GM12892 (cell line): Measurements from ENCODE around the gene KRTAP4-9.

Source experiments
- POLR2A ChIP-seq: IDR thresholded peaks from 2 replicates; pipeline ENCODE4 v1.6.1; 2011; ENCODE audit warnings: low read depth, low read length, control low read depth
- POLR2AphosphoS5 ChIP-seq: IDR thresholded peaks from 2 replicates; pipeline ENCODE4 v1.6.1; 2011; ENCODE audit warnings: low read depth, low read length, control low read depth

- TF ChIP-seq POLR2AphosphoS5 (no peak), POLR2A (no peak)
Measured at GRCh38 chr17:41096055-41096454, 9.1 kb upstream of the KRTAP4-9 start.
